ENCODE data around the gene FAM181A. TPM values are rescaled to one million over a fixed set of nuclear protein-coding genes. Genes with fewer than 3 reads are reported as not detected.
A peak's percentile ranks its signal among the peaks of the same experiment; 100 is the strongest.

FAM181A gene
- total and polyA plus RNA-seq, 12 donors: not detected

DNA sequence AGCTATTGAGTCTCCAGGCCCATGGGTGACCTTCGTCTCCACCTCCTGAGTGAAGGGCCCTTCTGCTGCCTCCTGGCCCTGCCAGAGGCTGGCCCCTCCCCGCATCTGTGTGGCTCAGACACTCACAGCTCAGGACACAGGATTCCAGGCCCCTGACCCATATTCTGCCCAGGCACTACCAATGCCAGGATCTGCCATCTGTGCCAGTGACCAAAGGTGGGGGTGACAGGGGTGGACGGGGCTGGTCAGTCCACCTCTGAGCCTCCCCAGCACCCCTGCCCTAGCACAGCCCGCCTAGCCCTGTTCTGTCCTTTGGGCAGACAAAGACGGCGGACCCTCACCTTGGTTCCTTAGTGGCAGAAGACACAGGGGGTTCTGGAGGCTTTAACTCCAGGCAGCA is 46.5 kb downstream of the FAM181A start:
- ATAC-seq (peak in 4 of 8 donors; percentile 19 to 34 (median 26)), DNase-seq (no peak)
- TF ChIP-seq, protein P1, sequence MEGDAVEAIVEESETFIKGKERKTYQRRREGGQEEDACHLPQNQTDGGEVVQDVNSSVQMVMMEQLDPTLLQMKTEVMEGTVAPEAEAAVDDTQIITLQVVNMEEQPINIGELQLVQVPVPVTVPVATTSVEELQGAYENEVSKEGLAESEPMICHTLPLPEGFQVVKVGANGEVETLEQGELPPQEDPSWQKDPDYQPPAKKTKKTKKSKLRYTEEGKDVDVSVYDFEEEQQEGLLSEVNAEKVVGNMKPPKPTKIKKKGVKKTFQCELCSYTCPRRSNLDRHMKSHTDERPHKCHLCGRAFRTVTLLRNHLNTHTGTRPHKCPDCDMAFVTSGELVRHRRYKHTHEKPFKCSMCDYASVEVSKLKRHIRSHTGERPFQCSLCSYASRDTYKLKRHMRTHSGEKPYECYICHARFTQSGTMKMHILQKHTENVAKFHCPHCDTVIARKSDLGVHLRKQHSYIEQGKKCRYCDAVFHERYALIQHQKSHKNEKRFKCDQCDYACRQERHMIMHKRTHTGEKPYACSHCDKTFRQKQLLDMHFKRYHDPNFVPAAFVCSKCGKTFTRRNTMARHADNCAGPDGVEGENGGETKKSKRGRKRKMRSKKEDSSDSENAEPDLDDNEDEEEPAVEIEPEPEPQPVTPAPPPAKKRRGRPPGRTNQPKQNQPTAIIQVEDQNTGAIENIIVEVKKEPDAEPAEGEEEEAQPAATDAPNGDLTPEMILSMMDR (IDR thresholded peaks at IDR 0.05): no peak
- Histone ChIP-seq H3K27ac (peak overlapping the region; percentile 74 to 93 (median 88)), H3K27me3 (no peaks in the 10 kb centered on the region), H3K9me3 (no peaks in the 10 kb centered on the region), H3K36me3 (no peaks in the 10 kb centered on the region), H3K4me1 (peaks cover 20 to 93% (median 50%) of the 10 kb centered on the region in 9 donors), H3K4me3 (peak overlapping the region; percentile 25 to 57 (median 49))
- WGBS, 2 donors: 53 to 59% methylated on average over 5 to 6 of the region's 6 CpGs
- intact Hi-C loops (cut with DNase I): loop anchor here in 1 of 10 donors (2.0 kb wide), 1 partner anchor 17 kb away; no protein-coding TSS in a partner anchor

DNA sequence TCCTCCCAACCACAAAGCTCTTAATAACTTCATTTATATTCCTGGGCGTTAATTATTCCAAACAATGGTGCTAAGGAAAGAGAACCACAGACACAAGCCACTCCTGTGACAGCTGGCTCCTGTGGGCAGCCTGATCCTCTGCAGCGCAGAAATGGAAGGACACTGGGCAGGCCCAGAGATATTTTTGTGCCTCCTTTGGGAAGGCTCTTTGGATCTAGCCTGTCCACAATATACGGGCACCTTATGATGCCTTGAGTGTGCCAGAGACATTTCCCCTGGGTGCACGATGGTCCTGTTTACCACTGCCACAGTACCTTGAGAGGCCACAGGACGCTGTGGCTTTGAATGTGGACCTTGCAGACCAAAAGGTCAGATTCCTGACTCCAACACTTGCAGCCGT is 47.2 kb downstream of the FAM181A start:
- Histone ChIP-seq H3K4me3 (peak overlapping the region; percentile 25 to 57 (median 49)), H3K36me3 (no peaks in the 10 kb centered on the region), H3K4me1 (peaks cover 17 to 93% (median 43%) of the 10 kb centered on the region in 9 donors), H3K9me3 (no peaks in the 10 kb centered on the region), H3K27ac (peak overlapping the region; percentile 74 to 93 (median 88)), H3K27me3 (no peaks in the 10 kb centered on the region)
- 46 to 58% methylated on average over 6 of the region's 6 CpGs for WGBS, 2 donors
- TF ChIP-seq, protein P1 (IDR thresholded peaks at IDR 0.05): no peak
- DNase-seq (no peak), ATAC-seq (peak in 6 of 8 donors; percentile 10 to 62 (median 41))
- intact Hi-C loops (cut with DNase I): loop anchor here in 1 of 10 donors (2.0 kb wide), 1 partner anchor 17 kb away; no protein-coding TSS in a partner anchor

DNA sequence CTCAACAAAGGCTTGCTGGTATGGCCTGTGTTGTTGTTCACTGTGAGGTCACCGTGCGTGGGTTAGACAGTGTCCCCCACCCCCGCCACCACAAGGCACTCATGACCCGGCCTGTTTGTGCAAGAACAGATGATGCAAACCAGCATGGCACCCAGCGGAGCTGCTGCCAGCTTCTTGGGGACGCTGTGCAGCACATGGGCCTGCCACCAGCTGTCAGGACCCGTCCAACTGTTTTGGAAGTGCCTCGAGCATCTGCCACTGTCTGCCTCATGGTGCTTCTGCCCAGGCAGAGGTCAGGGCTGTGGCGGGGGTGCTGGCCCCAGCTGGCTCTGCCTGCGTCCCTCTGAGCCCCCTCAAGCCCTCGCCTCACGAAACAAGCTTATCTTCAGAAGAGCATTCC is 47.7 kb downstream of the FAM181A start:
- TF ChIP-seq, protein P1 (IDR thresholded peaks at IDR 0.05): no peak
- peak overlapping the region; percentile 74 to 93 (median 88) for H3K27ac ChIP-seq
- DNase-seq (peak; percentile 42 to 50), ATAC-seq (peak; percentile 15 to 72 (median 52))
- H3K9me3 ChIP-seq: no peaks in the 10 kb centered on the region
- no peaks in the 10 kb centered on the region for H3K27me3 ChIP-seq
- peak overlapping the region; percentile 25 to 57 (median 49) for H3K4me3 ChIP-seq
- H3K4me1 ChIP-seq: peaks cover 13 to 87% (median 38%) of the 10 kb centered on the region in 9 donors
- H3K36me3 ChIP-seq: no peaks in the 10 kb centered on the region
- intact Hi-C loops (cut with DNase I): loop anchor here in 1 of 10 donors (2.0 kb wide), 1 partner anchor 18 kb away; no protein-coding TSS in a partner anchor
- 37 to 58% methylated on average over 11 to 12 of the region's 12 CpGs for WGBS, 2 donors

DNA sequence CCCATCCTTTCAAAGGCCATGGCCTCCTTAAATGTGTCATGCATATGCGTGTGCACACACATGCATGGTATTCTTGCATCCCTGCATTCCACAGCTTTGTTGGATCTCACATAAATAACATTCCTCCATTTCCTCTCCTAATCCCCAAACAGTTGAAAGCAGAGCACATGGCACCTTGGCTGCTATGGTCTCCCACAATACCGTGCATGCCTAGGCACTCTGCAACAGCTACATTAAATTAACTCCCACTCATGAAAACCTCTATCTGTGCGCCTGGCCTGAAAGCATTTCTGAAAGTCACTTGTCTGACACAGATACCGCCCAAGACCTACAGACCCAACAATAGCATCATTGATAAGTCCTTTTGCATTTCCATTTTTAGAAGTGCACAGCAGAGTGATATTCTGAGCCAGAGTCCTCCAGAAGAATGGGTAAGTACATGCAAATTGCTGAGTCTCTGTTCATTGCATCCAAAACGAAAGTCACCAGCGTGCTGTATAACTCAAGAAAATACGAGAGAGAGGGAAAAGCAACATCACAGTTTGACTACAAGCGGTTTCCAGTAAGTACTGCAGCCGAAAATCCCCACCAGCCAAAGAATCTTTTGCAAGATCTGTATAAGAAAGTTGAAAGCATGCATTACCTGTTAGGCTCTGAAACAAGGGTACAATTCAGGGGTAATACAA is 48.8 kb downstream of the FAM181A start:
- 40 to 43% methylated on average over 9 of the region's 9 CpGs for WGBS, 2 donors
- H3K4me1 ChIP-seq: peaks cover 6 to 87% (median 36%) of the 10 kb centered on the region in 9 donors
- H3K9me3 ChIP-seq: no peaks in the 10 kb centered on the region
- intact Hi-C loops (cut with DNase I): loop anchor here in 1 of 10 donors (2.0 kb wide), 1 partner anchor 19 kb away; no protein-coding TSS in a partner anchor
- DNase-seq (no peak), ATAC-seq (peak; percentile 12 to 70 (median 48))
- H3K36me3 ChIP-seq: no peaks in the 10 kb centered on the region
- TF ChIP-seq, protein P1 (IDR thresholded peaks at IDR 0.05): no peak
- H3K4me3 ChIP-seq: peak overlapping the region; percentile 25 to 57 (median 49)
- no peaks in the 10 kb centered on the region for H3K27me3 ChIP-seq
- H3K27ac ChIP-seq: peak overlapping the region; percentile 74 to 93 (median 88)

Data from heart right ventricle (tissue), 16 donors.